ENCODE measurements around the gene CDRT4. TPM values are rescaled to one million over a fixed set of nuclear protein-coding genes. Genes with fewer than 3 reads are reported as not detected.
"Not testable (repeated sequence)": the region's sequence is repeated elsewhere in the genome, so short reads cannot be mapped to it uniquely, and the experiment has no call there.

CDRT4 gene
- 1.4 TPM for total RNA-seq
- long read RNA-seq, partial matches to known transcripts, result 0 of 1 reads
- long read RNA-seq, other reads (novel, unspliced or antisense), result 1 of 1 reads

GRCh38 chr17:15467592-15467991 lies at the start of gene CDRT4:
CDRT4 (minus strand) TSS chr17:15467621; CDS start chr17:15440238, 27,383 bp downstream.
- ATAC-seq (no peak), DNase-seq (no peak)
- intact Hi-C loops (cut with micrococcal nuclease), result no loop called here

GRCh38 chr17:15516150-15516549 lies 48.7 kb upstream of the CDRT4 start:
- intact Hi-C loops (cut with micrococcal nuclease), result no loop called here
- ATAC-seq (no peak), DNase-seq (no peak)

- DNase-seq, result no peak
- intact Hi-C loops (cut with micrococcal nuclease), result no loop called here
- no peak for ATAC-seq
These were observed 47.0 kb upstream of the CDRT4 start for GRCh38 chr17:15514469-15514868.

GRCh38 chr17:15513856-15514459 lies 46.5 kb upstream of the CDRT4 start:
- intact Hi-C loops (cut with micrococcal nuclease), result no loop called here
- DNase-seq, result no peak
- no peak for ATAC-seq

DNA sequence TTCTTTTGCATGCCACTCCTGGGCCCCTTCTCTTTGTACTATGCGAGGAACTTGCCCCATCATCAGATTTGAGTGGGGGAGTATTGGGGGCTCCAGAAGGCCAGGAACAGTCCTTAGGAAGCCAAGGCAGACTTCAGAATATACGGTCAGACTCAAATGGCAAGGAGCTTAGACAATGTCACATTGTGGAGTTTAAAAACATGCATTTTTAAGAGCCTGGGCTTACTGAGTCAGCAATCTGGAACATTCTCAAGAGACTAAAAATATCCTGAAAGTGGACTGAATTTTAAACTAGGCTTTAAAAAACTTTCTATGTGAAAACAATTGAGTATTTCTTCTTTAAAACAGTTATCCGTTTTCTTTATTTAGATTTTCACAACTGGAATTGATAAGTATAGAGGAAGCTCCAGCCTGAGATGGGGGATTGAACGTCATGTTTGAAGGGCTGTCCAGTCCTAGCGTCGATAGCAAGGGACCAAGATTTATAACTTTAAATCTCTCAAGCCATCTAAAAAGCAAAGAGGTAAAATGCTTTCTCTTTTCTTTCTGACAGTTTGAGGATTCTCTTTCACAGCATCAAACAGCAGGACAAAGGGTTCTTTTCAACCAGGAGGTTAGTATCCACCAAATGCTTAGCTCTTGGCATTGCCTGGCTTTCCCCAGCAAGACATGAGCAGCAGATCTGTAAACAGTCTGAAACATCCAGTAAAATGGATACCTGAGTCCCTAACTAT lies 45.8 kb upstream of the CDRT4 start:
- ATAC-seq, result no peak
- intact Hi-C loops (cut with micrococcal nuclease), result no loop called here

DNA sequence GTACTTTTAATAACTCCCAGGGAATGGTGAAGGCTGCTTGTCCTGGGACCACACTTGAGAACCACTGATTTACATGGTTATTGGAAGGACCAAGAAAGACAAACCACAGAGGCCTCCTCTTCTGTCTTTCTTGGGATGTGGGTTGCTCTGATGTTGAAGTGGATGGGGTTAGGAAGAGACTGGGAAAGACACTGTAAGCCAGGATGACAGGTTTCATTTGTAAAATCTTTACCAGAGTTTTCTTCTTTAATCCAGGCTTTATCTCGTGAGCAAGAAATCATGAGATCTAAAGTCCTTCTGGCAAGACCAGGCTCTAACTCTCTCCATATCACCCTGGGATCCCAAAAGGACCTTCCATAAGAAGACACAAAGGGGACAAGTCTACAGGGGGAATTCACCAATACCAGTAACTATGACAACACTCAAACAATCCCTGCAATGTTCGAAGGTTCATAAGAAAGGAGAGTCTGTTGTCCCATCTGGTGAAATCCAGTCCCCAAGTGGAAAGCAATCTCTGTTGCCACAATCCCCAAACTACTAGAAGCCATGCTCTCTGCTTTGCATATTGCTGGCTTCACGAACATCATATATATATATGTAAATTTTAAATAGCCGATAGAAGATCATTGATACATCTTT lies 44.8 kb upstream of the CDRT4 start:
- ATAC-seq, result no peak
- intact Hi-C loops (cut with micrococcal nuclease), result no loop called here
- no peak for DNase-seq

More for the DNA sequence above, 45.8 kb upstream of the CDRT4 start:
- no peak for DNase-seq

- ATAC-seq, result no peak
- intact Hi-C loops (cut with micrococcal nuclease), result no loop called here
- no peak for DNase-seq
These were observed 43.7 kb upstream of the CDRT4 start for GRCh38 chr17:15511142-15511541.

DNA sequence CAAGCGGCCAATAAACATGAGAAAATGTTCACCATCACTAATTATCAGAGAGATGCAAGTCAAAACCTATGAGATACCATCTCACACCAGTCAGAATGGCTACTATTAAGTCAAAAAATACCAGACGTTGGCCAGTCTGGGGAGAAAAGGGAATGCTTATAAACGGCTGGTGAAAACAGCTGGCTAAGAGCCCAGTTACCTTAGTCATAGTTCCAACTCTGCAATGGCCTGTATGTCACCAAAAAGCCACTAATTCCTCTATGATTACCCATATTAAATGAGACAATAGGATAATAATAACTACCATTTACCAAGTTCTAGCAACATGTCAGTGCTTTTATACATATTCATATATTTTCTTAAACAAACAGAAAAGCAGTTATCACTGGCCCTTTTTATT lies 42.9 kb upstream of the CDRT4 start:
- intact Hi-C loops (cut with micrococcal nuclease), result no loop called here
- no peak for ATAC-seq
- no peak for DNase-seq

GRCh38 chr17:15509095-15509494 lies 41.7 kb upstream of the CDRT4 start:
- DNase-seq (no peak), ATAC-seq (peak; percentile 60)
- intact Hi-C loops (cut with micrococcal nuclease), result loop anchor here (10.0 kb wide), 1 partner anchor 244 kb away; the partner anchor contains the start of gene PMP22

GRCh38 chr17:15508466-15508865 lies 41.0 kb upstream of the CDRT4 start:
- intact Hi-C loops (cut with micrococcal nuclease), result loop anchor here (10.0 kb wide), 1 partner anchor 244 kb away; the partner anchor contains the start of gene PMP22
- DNase-seq (no peak), ATAC-seq (peak; percentile 78)

GRCh38 chr17:15507896-15508295 lies 40.5 kb upstream of the CDRT4 start:
- ATAC-seq (peak; percentile 7), DNase-seq (no peak)
- intact Hi-C loops (cut with micrococcal nuclease), result loop anchor here (10.0 kb wide), 1 partner anchor 243 kb away; the partner anchor contains the start of gene PMP22

DNA sequence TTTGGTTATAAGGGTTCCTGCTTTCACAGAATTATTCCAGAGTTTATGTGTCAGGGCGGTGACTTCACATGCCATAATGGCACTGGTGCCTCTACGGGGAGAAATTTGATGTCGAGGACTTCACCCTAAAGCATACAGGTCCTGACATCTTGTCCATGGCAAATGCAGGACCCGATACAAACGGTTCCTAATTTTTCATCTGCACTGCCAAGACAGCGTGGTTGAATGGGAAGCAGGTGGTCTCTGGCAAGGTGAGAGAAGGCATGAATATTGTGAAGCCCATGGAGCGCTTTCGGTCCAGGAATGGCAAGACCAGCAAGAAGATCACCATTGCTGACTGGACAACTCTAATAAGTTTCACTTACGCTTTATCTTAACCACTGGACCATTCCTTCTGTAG lies 39.6 kb upstream of the CDRT4 start:
- ATAC-seq (no peak), DNase-seq (no peak)
- intact Hi-C loops (cut with micrococcal nuclease), result loop anchor here (10.0 kb wide), 1 partner anchor 242 kb away; the partner anchor contains the start of gene PMP22

DNA sequence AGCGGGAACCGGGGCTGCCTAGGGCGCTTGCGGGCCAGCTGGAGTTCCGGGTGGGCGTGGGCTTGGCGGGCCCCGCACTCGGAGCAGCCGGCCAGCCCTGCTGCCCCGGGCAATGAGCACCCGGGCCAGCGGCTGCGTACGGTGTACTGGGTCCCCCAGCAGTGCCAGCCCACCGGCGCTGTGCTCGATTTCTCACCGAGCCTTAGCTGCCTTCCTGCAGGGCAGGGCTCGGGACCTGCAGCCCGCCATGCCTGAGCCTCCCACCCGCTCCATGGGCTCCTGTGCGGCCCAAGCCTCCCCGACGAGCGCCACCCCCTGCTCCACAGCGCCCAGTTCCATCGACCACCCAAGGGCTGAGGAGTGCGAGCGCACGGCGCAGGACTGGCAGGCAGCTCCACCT lies 38.3 kb upstream of the CDRT4 start:
- ATAC-seq, DNase-seq: not testable (repeated sequence)
- intact Hi-C loops (cut with micrococcal nuclease), result loop anchor here (10.0 kb wide), 1 partner anchor 241 kb away; the partner anchor contains the start of gene PMP22

- DNase-seq (no peak), ATAC-seq (no peak)
- intact Hi-C loops (cut with micrococcal nuclease), result loop anchor here (10.0 kb wide), 1 partner anchor 239 kb away; the partner anchor contains the start of gene PMP22
These were observed 36.3 kb upstream of the CDRT4 start for GRCh38 chr17:15503731-15504130.

- intact Hi-C loops (cut with micrococcal nuclease), result loop anchor here (10.0 kb wide), 1 partner anchor 238 kb away; the partner anchor contains the start of gene PMP22
- ATAC-seq, result peak; percentile 95
- DNase-seq, result peak; percentile 94
These were observed 35.1 kb upstream of the CDRT4 start for GRCh38 chr17:15502369-15503112.

- intact Hi-C loops (cut with micrococcal nuclease), result loop anchor here (10.0 kb wide), 1 partner anchor 237 kb away; the partner anchor contains the start of gene PMP22
- peak; percentile 5 for ATAC-seq
- DNase-seq, result no peak
These were observed 34.4 kb upstream of the CDRT4 start for GRCh38 chr17:15501793-15502192.

DNA sequence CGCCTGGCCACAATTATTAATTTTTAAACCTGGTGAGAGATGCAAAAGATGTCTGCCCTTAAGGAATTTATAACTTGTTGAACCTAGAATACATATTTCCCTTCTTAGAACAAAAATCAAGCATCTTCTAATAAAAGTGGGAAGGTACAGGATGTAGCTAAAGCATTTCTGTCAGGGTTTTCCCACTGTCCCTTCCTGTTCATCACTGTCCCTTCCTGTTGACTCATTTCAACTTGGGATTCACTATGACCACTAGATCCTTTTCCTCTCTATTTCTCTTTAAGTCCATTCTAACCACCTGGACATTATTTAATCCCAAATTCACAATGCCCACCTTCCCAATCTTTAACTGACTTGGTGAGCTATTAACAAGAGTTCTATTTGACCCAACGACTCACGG lies 33.9 kb upstream of the CDRT4 start:
- intact Hi-C loops (cut with micrococcal nuclease), result loop anchor here (10.0 kb wide), 1 partner anchor 236 kb away; the partner anchor contains the start of gene PMP22
- DNase-seq, result no peak
- no peak for ATAC-seq

GRCh38 chr17:15498107-15498506 lies 30.7 kb upstream of the CDRT4 start:
- DNase-seq (no peak), ATAC-seq (no peak)
- intact Hi-C loops (cut with micrococcal nuclease), result no loop called here

Data from left ventricle myocardium superior (tissue), 1 donor.